Ishikawa (cell line): ENCODE measurements around the gene ZBTB21.

ENCODE experiments used
- CEBPB ChIP-seq: IDR thresholded peaks from 2 replicates; pipeline ENCODE4 v1.6.1; 2012
- CREB1 ChIP-seq: IDR thresholded peaks from 2 replicates; pipeline ENCODE4 v1.6.1; 2012; ENCODE audit warnings: low read depth
- EGR1 ChIP-seq: IDR thresholded peaks from 2 replicates; pipeline ENCODE4 v1.6.1; 2012
- EP300 ChIP-seq: IDR thresholded peaks from 2 replicates; pipeline ENCODE4 v1.6.1; 2012; ENCODE audit warnings: borderline replicate concordance
- FOXM1 ChIP-seq: IDR thresholded peaks from 2 replicates; pipeline ENCODE4 v1.6.1; 2012; ENCODE audit warnings: low read depth, borderline replicate concordance
- MAX ChIP-seq: IDR thresholded peaks from 2 replicates; pipeline ENCODE4 v1.6.1; 2012
- NFIC ChIP-seq: IDR thresholded peaks from 2 replicates; pipeline ENCODE4 v1.6.1; 2012
- RAD21 ChIP-seq: IDR thresholded peaks from 2 replicates; pipeline ENCODE4 v1.6.1; 2012; ENCODE audit warnings: low read depth
- REST ChIP-seq: IDR thresholded peaks from 2 replicates; pipeline ENCODE4 v1.6.1; 2012; ENCODE audit warnings: low read depth, mild to moderate bottlenecking
- TAF1 ChIP-seq: IDR thresholded peaks from 2 replicates; pipeline ENCODE4 v1.6.1; 2012; ENCODE audit warnings: low read depth, mild to moderate bottlenecking
- TCF12 ChIP-seq: IDR thresholded peaks from 2 replicates; pipeline ENCODE4 v1.6.1; 2012; ENCODE audit warnings: low read depth
- TEAD4 ChIP-seq: IDR thresholded peaks from 2 replicates; pipeline ENCODE4 v1.6.1; 2012
- USF1 ChIP-seq: IDR thresholded peaks from 2 replicates; pipeline ENCODE4 v1.6.1; 2012
- YY1 ChIP-seq: IDR thresholded peaks from 2 replicates; pipeline ENCODE4 v1.6.1; 2012; ENCODE audit warnings: low read depth
- ZBTB7A ChIP-seq: IDR thresholded peaks from 2 replicates; pipeline ENCODE4 v1.6.1; 2012; ENCODE audit warnings: low read depth

ZBTB21 gene

GRCh38 chr21:42057851-42058437 lies 47.8 kb upstream of the ZBTB21 start:
- TF ChIP-seq TAF1 (no peak), EGR1 (no peak)

GRCh38 chr21:42056996-42057689 lies 47.0 kb upstream of the ZBTB21 start:
- TF ChIP-seq REST (no peak), EP300 (no peak), RAD21 (no peak), USF1 (no peak), TEAD4 (no peak), CREB1 (no peak)

- no peak for TF ChIP-seq ZBTB7A
- TF ChIP-seq CREB1, result no peak
- no peak for TF ChIP-seq USF1
- no peak for TF ChIP-seq MAX
- no peak for TF ChIP-seq NFIC
- TF ChIP-seq EP300, result no peak
- no peak for TF ChIP-seq FOXM1
- TF ChIP-seq YY1, result no peak
- no peak for TF ChIP-seq EGR1
- TF ChIP-seq CEBPB, result no peak
- TF ChIP-seq RAD21, result no peak
- no peak for TF ChIP-seq TEAD4
- TF ChIP-seq TAF1, result no peak
- no peak for TF ChIP-seq TCF12
- no peak for TF ChIP-seq REST
Measured at GRCh38 chr21:42056468-42056867, 46.3 kb upstream of the ZBTB21 start.

GRCh38 chr21:42055425-42055824 lies 45.3 kb upstream of the ZBTB21 start:
- TF ChIP-seq YY1 (no peak), EGR1 (no peak), USF1 (no peak), NFIC (no peak), REST (no peak), TCF12 (no peak)

- TF ChIP-seq EGR1 (no peak), USF1 (no peak), RAD21 (no peak), EP300 (no peak), REST (no peak), MAX (no peak), NFIC (no peak), TAF1 (no peak)
Measured at GRCh38 chr21:42051788-42052187, 41.6 kb upstream of the ZBTB21 start.
